GM12878 (cell line): ENCODE measurements around the gene ALDH1L2. TPM values are rescaled to one million over a fixed set of nuclear protein-coding genes. Genes with fewer than 3 reads are reported as not detected.
A peak's percentile ranks its signal among the peaks of the same experiment; 100 is the strongest.

Source experiments
- ATAC-seq: fragments of 200-7000 bp; cut with Tn5 transposase; 3 replicates; pipeline ENCODE4 v1.9.1; 2020; ENCODE audit warnings: mild to moderate bottlenecking, moderate library complexity
- BruUV-seq: library from RNA; stranded (reverse); fragments of 400-500 nt; replicated peaks from 2 replicates; lab custom pipeline; 2021; lab: Mats Ljungman, UMichigan
- CTCF ChIA-PET: fragments of 300-600 bp; sonication (Branson Sonifier 250); formaldehyde crosslinking; extraction: SDS; loops from one replicate; lab custom pipeline; 2021; ENCODE audit warnings: inconsistent platforms; lab: Yijun Ruan, JAX
- POLR2A ChIA-PET: fragments of 350-600 bp; formaldehyde crosslinking; extraction: SDS; loops from one replicate; lab custom pipeline; 2021; ENCODE audit warnings: inconsistent platforms; lab: Charles Lee
- RAD21 ChIA-PET: fragments of 300-600 bp; sonication (Branson Sonifier 250); formaldehyde crosslinking; loops from one replicate; lab custom pipeline; 2023; ENCODE audit warnings: antibody characterized with exemption; ENCODE audit not compliant: unreplicated experiment; lab: Charles Lee
- SMC1A ChIA-PET: fragments of 300-600 bp; sonication (Branson Sonifier 250); formaldehyde crosslinking; loops from one replicate; lab custom pipeline; 2023; ENCODE audit not compliant: unreplicated experiment, uncharacterized antibody; lab: Charles Lee
- DNase-seq: peaks from one replicate; pipeline ENCODE4 v3.0.0-alpha.2; 2011; ENCODE audit warnings: low read depth, low spot score
- FAIRE-seq: peaks from 3 replicates; lab custom pipeline; 2011; peaks lifted over from hg19 to GRCh38; lab: Jason Lieb, UNC
- H2AFZ ChIP-seq: 2 replicates; pipeline ENCODE4 v1.6.0; 2011; ENCODE audit warnings: low read depth, low read length, control low read depth; ENCODE audit not compliant: control insufficient read depth
- H3K27ac ChIP-seq: 2 replicates; pipeline ENCODE4 v1.5.1; 2011; ENCODE audit warnings: control low read depth; ENCODE audit not compliant: control insufficient read depth, insufficient read depth
- H3K27me3 ChIP-seq, 2 experiments: replicated peaks in 1 of 2; 2 replicates each; pipeline versions ENCODE4 v1.6.0 to v1.6.1; 2011; ENCODE audit warnings: low read length in 1 of 2; ENCODE audit not compliant: control insufficient read depth in 2 of 2, insufficient read depth in 2 of 2
- H3K36me3 ChIP-seq, 2 experiments: 2 replicates each; pipeline ENCODE4 v1.5.1; 2011; ENCODE audit warnings: low read length in 1 of 2; ENCODE audit not compliant: control insufficient read depth in 2 of 2, insufficient read depth in 2 of 2
- H3K4me1 ChIP-seq: 2 replicates; pipeline ENCODE4 v1.6.1; 2011; ENCODE audit warnings: mild to moderate bottlenecking, low read length, moderate library complexity, mixed read lengths; ENCODE audit not compliant: control insufficient read depth, insufficient read depth
- H3K4me2 ChIP-seq: 2 replicates; pipeline ENCODE4 v1.6.0; 2011; ENCODE audit warnings: control low read depth; ENCODE audit not compliant: control insufficient read depth, insufficient read depth
- H3K4me3 ChIP-seq: fragments of 200-600 bp; sonication (generic); 2 replicates; pipeline ENCODE4 v1.5.1; 2016
- H3K79me2 ChIP-seq: 2 replicates; pipeline ENCODE4 v1.6.0; 2011; ENCODE audit warnings: low read length; ENCODE audit not compliant: control insufficient read depth, insufficient read depth
- H3K9ac ChIP-seq: 2 replicates; pipeline ENCODE4 v1.8.0; 2011; ENCODE audit warnings: low read length, control low read depth, mixed read lengths; ENCODE audit not compliant: control insufficient read depth, insufficient read depth
- H3K9me3 ChIP-seq: replicated peaks from 3 replicates; pipeline ENCODE4 v1.5.1; 2011; ENCODE audit warnings: mild to moderate bottlenecking, low read length; ENCODE audit not compliant: control insufficient read depth, insufficient read depth
- H4K20me1 ChIP-seq: 2 replicates; pipeline ENCODE4 v1.6.0; 2011; ENCODE audit not compliant: control insufficient read depth, insufficient read depth
- CREB1 ChIP-seq: IDR thresholded peaks from 2 replicates; pipeline ENCODE4 v1.6.1; 2012; ENCODE audit warnings: low read depth, mild to moderate bottlenecking, inconsistent platforms
- EP300 ChIP-seq, 2 experiments: fragments of 150-350 bp in 1 of 2; IDR thresholded peaks; 2 replicates each; pipeline ENCODE4 v1.6.1; 2011 to 2012; ENCODE audit warnings: low read depth in 2 of 2, low read length in 2 of 2, borderline replicate concordance in 1 of 2, improper control_type of control experiment in 1 of 2, inconsistent platforms in 1 of 2; ENCODE audit not compliant: control insufficient read depth in 1 of 2
- ETV6 ChIP-seq, 2 experiments: fragments of 450-650 bp in 1 of 2; IDR thresholded peaks in 1 of 2; conservative IDR thresholded peaks in 1 of 2; 2 replicates each; pipeline ENCODE4 v1.6.1; 2014; ENCODE audit warnings: antibody characterized with exemption in 1 of 2, borderline replicate concordance in 1 of 2, low read depth in 1 of 2, mild to moderate bottlenecking in 1 of 2, moderate library complexity in 1 of 2
- FOXM1 ChIP-seq: IDR thresholded peaks from 2 replicates; pipeline ENCODE4 v1.6.1; 2012; ENCODE audit warnings: low read depth, mild to moderate bottlenecking, inconsistent platforms, low read length, moderate library complexity
- STAT3 ChIP-seq: IDR thresholded peaks from 2 replicates; pipeline ENCODE4 v1.6.1; 2011; ENCODE audit warnings: low read depth, low read length, improper control_type of control experiment
- SUZ12 ChIP-seq: fragments of 200-600 bp; sonication (generic); IDR thresholded peaks from one replicate; pipeline ENCODE4 v1.6.1; 2018; ENCODE audit warnings: antibody characterized with exemption, mild to moderate bottlenecking; ENCODE audit not compliant: unreplicated experiment
- TCF12 ChIP-seq: IDR thresholded peaks from 2 replicates; pipeline ENCODE4 v1.6.1; 2011; ENCODE audit warnings: low read depth, mild to moderate bottlenecking, low read length
- WGBS: methylation state at CpG from one replicate; pipeline ENCODE4 v1.1.6; 2016; ENCODE audit warnings: low lambda C conversion rate; ENCODE audit not compliant: insufficient replicate concordance, insufficient coverage; ENCODE audit errors: missing lambda C conversion rate; 5-methylcytosine and 5-hydroxymethylcytosine counted together
- in situ Hi-C: fragments of 300-500 bp; cut with MboI; formaldehyde crosslinking; loops from 9 replicates; pipeline ENCODE4 v1.14.3; 2018; ENCODE audit warnings: mixed read lengths
- intact Hi-C: fragments of 100-400 bp; cut with micrococcal nuclease; formaldehyde crosslinking; loops from one replicate; pipeline ENCODE4 v1.14.2; 2022; ENCODE audit not compliant: unreplicated experiment
- polyA plus RNA-seq, 11 experiments: library from polyadenylated mRNA; depleted of rRNA in 4 of 11; unstranded in 6 of 11; stranded (reverse) in 5 of 11; fragments of >200 nt; fragmentation: Nextera tagmentation in 4 of 11; fragmentation: Illumina TruSeq in 1 of 11; extraction: Ambion mirVana in 4 of 11; extraction: Trizol in 1 of 11; gene quantifications; 1 replicate in 1 of 11; 2 replicates in 10 of 11; pipeline versions ENCODE4 v1.2.1 to v1.2.3, GENCODE V29; 2011 to 2016; ENCODE audit warnings: inconsistent platforms in 2 of 11, missing spikeins in 2 of 11, low read depth in 1 of 11
- total RNA-seq, 4 experiments: library from RNA; depleted of rRNA in 3 of 4; stranded (reverse); fragments of >200 nt in 3 of 4; fragmentation: Illumina TruSeq in 1 of 4; extraction: Trizol in 1 of 4; gene quantifications; 2 replicates each; pipeline versions ENCODE4 v1.2.1 to v1.2.3, GENCODE V29; 2013 to 2021
- TF ChIP-seq, protein P1 (sequence below): fragments of 450-650 bp; IDR thresholded peaks from 2 replicates; pipeline ENCODE4 v1.6.1; 2016; ENCODE audit warnings: mild to moderate bottlenecking
- TF ChIP-seq, protein P2 (sequence below): fragments of 450-650 bp; conservative IDR thresholded peaks from 2 replicates; pipeline ENCODE4 v1.6.1; 2017; ENCODE audit warnings: mild to moderate bottlenecking, moderate library complexity

ALDH1L2 gene
- total and polyA plus RNA-seq, 10 of the 15 experiments (the other 5 are each of a cell fraction or from before 2014, with no cell fraction given): 0.15 to 13.7 (median 8.5) TPM

DNA sequence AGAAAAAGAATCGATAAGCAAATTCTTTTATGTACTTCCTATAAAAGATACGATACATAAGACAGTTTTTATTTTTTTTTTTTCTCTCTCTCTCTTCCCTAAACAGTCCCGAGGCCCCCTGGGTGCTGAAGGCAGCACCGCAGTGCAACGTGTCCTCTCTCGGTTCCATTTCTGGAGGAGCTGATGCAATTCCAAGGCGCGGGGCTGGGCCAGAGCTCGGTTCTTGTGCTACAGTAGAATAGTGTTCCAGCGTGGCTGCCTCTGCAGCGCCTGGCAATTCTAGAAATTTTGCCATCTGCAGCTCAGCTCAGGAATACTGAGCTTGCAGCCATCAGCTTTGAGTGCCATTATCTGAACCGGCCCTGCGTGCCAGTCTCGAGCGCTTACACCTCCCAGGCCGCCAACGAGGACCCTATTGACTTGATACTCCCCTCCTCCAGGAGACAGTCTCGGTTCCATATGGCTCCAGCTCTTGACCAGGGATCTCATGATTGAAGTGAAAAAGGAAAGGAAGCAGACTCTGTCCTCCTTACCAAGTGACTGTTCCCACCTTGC, 630 bp downstream of the ALDH1L2 start:
- Histone ChIP-seq H3K36me3 (no peaks in the 10 kb centered on the region), H3K9ac (peak overlapping the region; percentile 72), H3K27ac (peak overlapping the region; percentile 25; the same call in 1 of the 2 replicates), H3K27me3 (no peaks in the 10 kb centered on the region; a peak in 1 of 4 replicates), H4K20me1 (no peaks in the 10 kb centered on the region), H3K79me2 (no peaks in the 10 kb centered on the region; the same call in 1 of the 2 replicates), H2AFZ (peak overlapping the region; percentile 86), H3K9me3 (no peaks in the 10 kb centered on the region), H3K4me3 (peak overlapping the region; percentile 81), H3K4me1 (peaks cover 7% of the 10 kb centered on the region), H3K4me2 (peak overlapping the region; percentile 77)
- no peak for TF ChIP-seq STAT3
- POLR2A ChIA-PET: no interaction called here
- DNase-seq (no peak), FAIRE-seq (no peak), ATAC-seq (no peak; the same call in 2 of the 3 replicates)
- RAD21 ChIA-PET: interaction anchor here (1.0 kb wide), 1 partner anchor 29 kb away, joined by 3 read pairs; no protein-coding TSS in a partner anchor
- CTCF ChIA-PET: no interaction called here
- in situ Hi-C loops: no loop called here
- intact Hi-C loops: no loop called here
- no TSS peak for BruUV-seq
- 36% methylated on average over 18 of the region's 18 CpGs for WGBS
- SMC1A ChIA-PET: no interaction called here

DNA sequence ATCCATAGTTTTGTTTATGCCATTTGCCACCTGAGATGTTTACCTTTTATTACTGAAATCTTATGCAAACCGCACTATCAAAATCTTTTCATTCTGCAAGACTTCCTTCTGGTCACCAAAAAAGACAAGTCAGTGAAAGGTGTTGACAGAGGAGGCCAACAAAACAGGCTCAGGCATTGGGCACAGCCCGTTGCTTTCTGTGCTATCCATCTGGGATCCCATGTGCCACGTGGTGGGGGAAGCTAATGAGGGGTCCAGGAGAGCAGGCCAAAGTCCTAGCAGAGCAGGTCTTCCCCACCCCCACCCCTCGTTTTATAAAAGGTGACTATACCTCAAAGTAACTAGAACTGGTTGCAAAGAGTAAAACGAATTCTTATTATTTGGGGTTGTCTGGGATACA, 1.2 kb downstream of the ALDH1L2 start:
- no TSS peak for BruUV-seq
- H3K9ac ChIP-seq: peak overlapping the region; percentile 72
- ATAC-seq (no peak), DNase-seq (no peak), FAIRE-seq (no peak)
- ChIA-PET CTCF (no interaction called here), RAD21 (interaction anchor here (1.0 kb wide), 1 partner anchor 28 kb away, joined by 3 read pairs; no protein-coding TSS in a partner anchor), SMC1A (no interaction called here), POLR2A (no interaction called here)
- no peak overlapping the region; the same call in 1 of the 2 replicates for H3K4me2 ChIP-seq
- H3K4me1 ChIP-seq: peaks cover 7% of the 10 kb centered on the region
- no peaks in the 10 kb centered on the region; a peak in 1 of 4 replicates for H3K27me3 ChIP-seq
- no peaks in the 10 kb centered on the region for H3K9me3 ChIP-seq
- in situ Hi-C loops: no loop called here
- TF ChIP-seq FOXM1: no peak
- TF ChIP-seq SUZ12: no peak
- TF ChIP-seq CREB1: no peak
- TF ChIP-seq, protein P1, sequence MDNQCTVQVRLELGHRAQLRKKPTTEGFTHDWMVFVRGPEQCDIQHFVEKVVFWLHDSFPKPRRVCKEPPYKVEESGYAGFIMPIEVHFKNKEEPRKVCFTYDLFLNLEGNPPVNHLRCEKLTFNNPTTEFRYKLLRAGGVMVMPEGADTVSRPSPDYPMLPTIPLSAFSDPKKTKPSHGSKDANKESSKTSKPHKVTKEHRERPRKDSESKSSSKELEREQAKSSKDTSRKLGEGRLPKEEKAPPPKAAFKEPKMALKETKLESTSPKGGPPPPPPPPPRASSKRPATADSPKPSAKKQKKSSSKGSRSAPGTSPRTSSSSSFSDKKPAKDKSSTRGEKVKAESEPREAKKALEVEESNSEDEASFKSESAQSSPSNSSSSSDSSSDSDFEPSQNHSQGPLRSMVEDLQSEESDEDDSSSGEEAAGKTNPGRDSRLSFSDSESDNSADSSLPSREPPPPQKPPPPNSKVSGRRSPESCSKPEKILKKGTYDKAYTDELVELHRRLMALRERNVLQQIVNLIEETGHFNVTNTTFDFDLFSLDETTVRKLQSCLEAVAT: no peak
- TF ChIP-seq TCF12: no peak
- TF ChIP-seq, protein P2, sequence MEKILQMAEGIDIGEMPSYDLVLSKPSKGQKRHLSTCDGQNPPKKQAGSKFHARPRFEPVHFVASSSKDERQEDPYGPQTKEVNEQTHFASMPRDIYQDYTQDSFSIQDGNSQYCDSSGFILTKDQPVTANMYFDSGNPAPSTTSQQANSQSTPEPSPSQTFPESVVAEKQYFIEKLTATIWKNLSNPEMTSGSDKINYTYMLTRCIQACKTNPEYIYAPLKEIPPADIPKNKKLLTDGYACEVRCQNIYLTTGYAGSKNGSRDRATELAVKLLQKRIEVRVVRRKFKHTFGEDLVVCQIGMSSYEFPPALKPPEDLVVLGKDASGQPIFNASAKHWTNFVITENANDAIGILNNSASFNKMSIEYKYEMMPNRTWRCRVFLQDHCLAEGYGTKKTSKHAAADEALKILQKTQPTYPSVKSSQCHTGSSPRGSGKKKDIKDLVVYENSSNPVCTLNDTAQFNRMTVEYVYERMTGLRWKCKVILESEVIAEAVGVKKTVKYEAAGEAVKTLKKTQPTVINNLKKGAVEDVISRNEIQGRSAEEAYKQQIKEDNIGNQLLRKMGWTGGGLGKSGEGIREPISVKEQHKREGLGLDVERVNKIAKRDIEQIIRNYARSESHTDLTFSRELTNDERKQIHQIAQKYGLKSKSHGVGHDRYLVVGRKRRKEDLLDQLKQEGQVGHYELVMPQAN: no peak
- no peak for TF ChIP-seq EP300 (IDR thresholded peaks at IDR 0.05; ENCODE audit: borderline replicate concordance in 1 of 2, control insufficient read depth in 1 of 2, low read depth in 2 of 2, low read length in 2 of 2)
- TF ChIP-seq ETV6 (conservative IDR thresholded peaks at IDR 0.05 in 1 of 2, IDR thresholded peaks at IDR 0.05 in 1 of 2; ENCODE audit: borderline replicate concordance in 1 of 2, low read depth in 1 of 2): no peak
- H3K79me2 ChIP-seq: no peaks in the 10 kb centered on the region; the same call in 1 of the 2 replicates
- no peaks in the 10 kb centered on the region for H4K20me1 ChIP-seq
- peak overlapping the region; percentile 4; the same call in 1 of the 2 replicates for H3K27ac ChIP-seq
- H2AFZ ChIP-seq: no peak overlapping the region; the same call in 1 of the 2 replicates
- intact Hi-C loops: no loop called here
- no peaks in the 10 kb centered on the region for H3K36me3 ChIP-seq
- H3K4me3 ChIP-seq: peak overlapping the region; percentile 81; the same call in 1 of the 2 replicates
- WGBS: 23% methylated on average over 5 of the region's 5 CpGs
